IPS DF 6.9 (cell line): ENCODE results near the gene KIF1A.
"Not testable (repeated sequence)": the region's sequence is repeated elsewhere in the genome, so short reads cannot be mapped to it uniquely, and the experiment has no call there.

ENCODE experiments used
- DNase-seq: peaks from one replicate; pipeline ENCODE4 v3.0.0-alpha.2; 2013; ENCODE audit warnings: low read depth, low spot score
- H3K27ac ChIP-seq: one replicate; pipeline ENCODE4 v1.5.1; 2013; ENCODE audit warnings: low read length, control low read depth
- H3K27me3 ChIP-seq: 2 replicates; pipeline ENCODE4 v1.6.1; 2013; ENCODE audit warnings: mild to moderate bottlenecking, low read length; ENCODE audit not compliant: control insufficient read depth, insufficient read depth
- H3K36me3 ChIP-seq: 2 replicates; pipeline ENCODE4 v1.6.1; 2013; ENCODE audit warnings: low read length; ENCODE audit not compliant: control insufficient read depth, insufficient read depth
- H3K4me1 ChIP-seq: 2 replicates; pipeline ENCODE4 v1.6.1; 2013; ENCODE audit warnings: low read length; ENCODE audit not compliant: control insufficient read depth, insufficient read depth
- H3K4me3 ChIP-seq: 2 replicates; pipeline ENCODE4 v1.5.1; 2013; ENCODE audit warnings: mild to moderate bottlenecking, low read length
- H3K9me3 ChIP-seq: 2 replicates; pipeline ENCODE4 v1.6.1; 2013; ENCODE audit warnings: low read length, inconsistent platforms; ENCODE audit not compliant: control insufficient read depth, insufficient read depth
- WGBS: extraction: QIAGEN DNeasy Blood & Tissue Kit; methylation state at CpG from one replicate; pipeline ENCODE4 v1.1.7; 2013; ENCODE audit warnings: mixed read lengths, missing lambda C conversion rate; ENCODE audit not compliant: insufficient read length, insufficient coverage; 5-methylcytosine and 5-hydroxymethylcytosine counted together

The KIF1A gene

GRCh38 chr2:240699835-240700234 is 120.2 kb downstream of the KIF1A start:
- WGBS = no CpG with 5 or more reads among the region's 8 CpGs
- not testable (repeated sequence) for H3K4me1 ChIP-seq

GRCh38 chr2:240698852-240699561 is 121.0 kb downstream of the KIF1A start:
- not testable (repeated sequence) for H3K4me3 ChIP-seq, H3K27ac ChIP-seq, DNase-seq, H3K4me1 ChIP-seq, H3K27me3 ChIP-seq, H3K36me3 ChIP-seq, H3K9me3 ChIP-seq
- no CpG with 5 or more reads among the region's 33 CpGs for WGBS

More at GRCh38 chr2:240699835-240700234, 120.2 kb downstream of the KIF1A start:
- H3K4me3 ChIP-seq, H3K27me3 ChIP-seq, H3K27ac ChIP-seq, H3K36me3 ChIP-seq, DNase-seq, H3K9me3 ChIP-seq: not testable (repeated sequence)

DNA sequence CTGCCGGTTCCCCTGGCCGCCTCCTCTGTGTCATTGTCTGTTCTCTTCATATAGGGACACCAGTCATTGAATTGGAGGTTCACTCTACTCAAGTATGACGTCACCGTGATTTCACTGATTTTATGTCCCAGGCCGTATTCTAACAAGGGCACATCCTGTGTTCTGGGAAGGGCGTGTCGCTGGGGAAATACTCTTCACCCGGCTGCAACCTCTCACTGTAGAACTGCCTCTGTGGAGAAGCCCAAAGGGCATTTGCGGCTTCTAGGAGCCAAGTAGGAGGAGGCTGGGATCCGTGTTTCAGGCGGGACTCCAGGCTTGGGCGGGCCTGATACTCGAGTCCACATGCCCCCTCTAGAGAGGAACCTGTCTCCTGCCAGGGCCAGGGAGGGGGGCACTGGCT is 123.5 kb downstream of the KIF1A start:
- DNase-seq, H3K4me1 ChIP-seq, H3K27me3 ChIP-seq, H3K27ac ChIP-seq, H3K36me3 ChIP-seq, H3K9me3 ChIP-seq, H3K4me3 ChIP-seq: not testable (repeated sequence)
- WGBS = no CpG with 5 or more reads among the region's 13 CpGs

GRCh38 chr2:240695593-240695992 is 124.4 kb downstream of the KIF1A start:
- H3K27ac ChIP-seq, H3K36me3 ChIP-seq: not testable (repeated sequence)
- no CpG with 5 or more reads among the region's 19 CpGs for WGBS

GRCh38 chr2:240694304-240694703 is 125.7 kb downstream of the KIF1A start:
- DNase-seq, H3K4me3 ChIP-seq, H3K36me3 ChIP-seq, H3K4me1 ChIP-seq, H3K9me3 ChIP-seq, H3K27me3 ChIP-seq, H3K27ac ChIP-seq: not testable (repeated sequence)
- WGBS = no CpG with 5 or more reads among the region's 12 CpGs

More at GRCh38 chr2:240695593-240695992, 124.4 kb downstream of the KIF1A start:
- not testable (repeated sequence) for H3K4me3 ChIP-seq, H3K9me3 ChIP-seq, H3K4me1 ChIP-seq, DNase-seq, H3K27me3 ChIP-seq

DNA sequence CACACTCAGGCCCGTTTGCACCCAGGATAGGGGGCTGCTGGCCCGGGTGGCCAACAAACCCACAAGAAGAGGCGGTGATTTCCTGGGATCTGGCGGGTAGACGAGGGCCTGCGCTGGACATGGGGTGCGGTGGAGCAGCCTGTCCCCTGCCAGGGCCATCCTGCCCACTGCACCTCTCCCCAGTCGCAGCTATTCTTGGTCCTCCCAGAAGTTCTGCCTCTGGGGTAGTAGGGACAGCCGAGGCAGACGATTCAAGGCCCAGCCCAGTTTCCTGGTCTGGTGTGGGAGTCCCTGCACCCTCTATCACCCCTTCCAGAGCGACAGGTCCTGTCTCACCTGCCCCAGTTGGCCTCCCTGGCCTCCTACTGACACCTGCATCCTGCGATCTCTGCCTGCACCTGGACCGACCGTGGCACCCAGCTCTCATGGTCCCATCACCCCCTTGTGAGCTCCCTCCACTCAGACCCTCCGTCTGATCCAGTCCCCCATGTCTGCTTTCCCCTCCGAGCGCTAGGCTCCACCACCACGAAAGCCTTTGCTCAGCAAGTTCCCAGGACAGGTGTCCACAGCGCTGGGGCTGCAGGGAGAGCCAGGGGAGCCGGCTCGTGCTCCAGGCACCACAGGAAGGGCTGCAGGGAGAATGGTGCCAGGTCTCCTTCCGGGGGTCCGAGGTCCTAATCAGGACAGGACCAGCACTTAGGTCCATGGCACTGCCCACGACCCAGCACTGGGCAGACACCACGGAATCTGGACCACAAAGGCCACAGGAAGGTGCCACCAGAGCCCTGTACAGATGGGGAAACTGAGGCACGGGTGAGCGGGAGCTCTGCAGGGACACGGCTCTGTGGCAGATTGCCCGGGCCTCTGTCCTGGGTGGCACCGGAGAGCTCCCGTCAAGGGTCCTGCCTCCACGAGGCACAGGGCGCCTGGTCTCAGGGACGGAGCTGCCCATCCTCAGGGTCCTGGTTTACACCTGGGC is 127.1 kb downstream of the KIF1A start:
- no CpG with 5 or more reads among the region's 34 CpGs for WGBS
- not testable (repeated sequence) for DNase-seq

GRCh38 chr2:240691631-240692420 is 128.2 kb downstream of the KIF1A start, which contains the start of gene AQP12A:
AQP12A (plus strand) TSS chr2:240691866; CDS start chr2:240691914, 48 bp downstream.
- DNase-seq, H3K27ac ChIP-seq, H3K4me3 ChIP-seq, H3K27me3 ChIP-seq, H3K9me3 ChIP-seq, H3K36me3 ChIP-seq, H3K4me1 ChIP-seq: not testable (repeated sequence)
- WGBS = no CpG with 5 or more reads among the region's 37 CpGs

More for the DNA sequence above, 127.1 kb downstream of the KIF1A start:
- not testable (repeated sequence) for H3K4me1 ChIP-seq, H3K27ac ChIP-seq, H3K4me3 ChIP-seq, H3K9me3 ChIP-seq, H3K36me3 ChIP-seq, H3K27me3 ChIP-seq

DNA sequence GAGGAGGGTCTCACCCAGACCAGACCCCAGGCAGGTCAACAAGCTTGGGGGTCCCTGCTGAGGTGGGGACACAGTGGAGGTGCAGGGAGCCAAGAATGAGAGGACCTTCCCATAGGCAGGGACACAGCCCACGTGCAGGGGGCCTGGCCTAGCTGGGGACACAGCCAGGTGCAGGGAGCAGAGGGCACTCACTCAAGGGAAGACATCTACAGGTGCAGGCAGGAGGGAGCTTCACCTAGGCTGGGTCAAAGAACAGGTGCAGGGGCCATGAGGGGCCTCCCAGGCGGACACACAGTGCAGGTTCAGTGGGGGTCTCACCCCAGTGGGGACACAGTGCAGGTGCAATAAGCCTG is 129.0 kb downstream of the KIF1A start:
- not testable (repeated sequence) for H3K9me3 ChIP-seq, DNase-seq
- WGBS = no CpG with 5 or more reads among the region's 2 CpGs

GRCh38 chr2:240690421-240691074 is 129.5 kb downstream of the KIF1A start:
- WGBS = no CpG with 5 or more reads among the region's 18 CpGs

More for the DNA sequence above, 129.0 kb downstream of the KIF1A start:
- H3K27me3 ChIP-seq, H3K27ac ChIP-seq, H3K36me3 ChIP-seq, H3K4me3 ChIP-seq, H3K4me1 ChIP-seq: not testable (repeated sequence)

DNA sequence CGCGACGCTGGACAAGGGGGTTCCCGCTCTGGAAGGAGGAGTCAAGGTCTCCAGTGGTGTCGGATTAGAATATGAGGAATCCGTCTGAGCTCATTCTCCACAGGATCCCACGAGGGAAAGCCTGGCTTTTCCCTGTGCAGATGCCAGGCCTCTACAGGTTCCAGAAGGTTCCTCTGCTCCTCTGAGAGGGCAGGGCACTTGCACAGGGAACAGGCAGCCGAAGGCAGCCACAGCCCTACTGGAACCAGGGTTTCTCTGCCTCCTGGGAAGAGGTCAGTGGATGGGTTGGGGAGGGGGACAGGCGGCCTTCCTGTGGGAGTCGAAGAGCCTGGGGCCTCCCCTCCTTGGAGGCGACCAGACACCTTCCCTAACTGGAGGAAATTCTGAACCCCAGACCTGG is 130.0 kb downstream of the KIF1A start:
- Histone ChIP-seq H3K4me1 (no peaks in the 10 kb centered on the region), H3K4me3 (no peak overlapping the region), H3K27me3 (no peaks in the 10 kb centered on the region), H3K36me3 (no peaks in the 10 kb centered on the region; the same call in 1 of the 2 replicates), H3K27ac (no peak overlapping the region), H3K9me3 (no peaks in the 10 kb centered on the region)
- DNase-seq = no peak
- no CpG with 5 or more reads among the region's 11 CpGs for WGBS

More at GRCh38 chr2:240690421-240691074, 129.5 kb downstream of the KIF1A start:
- DNase-seq, H3K36me3 ChIP-seq, H3K4me1 ChIP-seq, H3K4me3 ChIP-seq, H3K27me3 ChIP-seq, H3K27ac ChIP-seq, H3K9me3 ChIP-seq: not testable (repeated sequence)
